ENCODE data around the gene POLD4.

POLD4 gene

GRCh38 chr11:67317888-67318555, 35.3 kb downstream of the POLD4 start:
- no peak for DNase-seq (ENCODE audit: low read depth in 2 of 2)

- peak; percentile 98 for DNase-seq (ENCODE audit: low read depth in 2 of 2)
Observed at GRCh38 chr11:67317205-67317887, 36.0 kb downstream of the POLD4 start.

GRCh38 chr11:67316882-67317204, 36.5 kb downstream of the POLD4 start:
- DNase-seq (ENCODE audit: low read depth in 2 of 2): no peak

- DNase-seq (ENCODE audit: low read depth in 2 of 2): no peak
Observed at GRCh38 chr11:67315325-67315909, 37.9 kb downstream of the POLD4 start.

GRCh38 chr11:67314218-67314617, 39.1 kb downstream of the POLD4 start:
- no peak for DNase-seq (ENCODE audit: low read depth in 2 of 2)

- no peak for DNase-seq (ENCODE audit: low read depth in 2 of 2)
Observed at GRCh38 chr11:67313125-67313890, 40.0 kb downstream of the POLD4 start.

GRCh38 chr11:67312187-67313021, 40.9 kb downstream of the POLD4 start:
- DNase-seq (ENCODE audit: low read depth in 2 of 2): no peak

GRCh38 chr11:67311556-67312082, 41.7 kb downstream of the POLD4 start:
- no peak for DNase-seq (ENCODE audit: low read depth in 2 of 2)

- no peak for DNase-seq (ENCODE audit: low read depth in 2 of 2)
Observed at GRCh38 chr11:67311051-67311555, 42.2 kb downstream of the POLD4 start.

GRCh38 chr11:67310246-67311050, 42.9 kb downstream of the POLD4 start:
- DNase-seq (ENCODE audit: low read depth in 2 of 2): no peak

GRCh38 chr11:67309661-67310061, 43.7 kb downstream of the POLD4 start:
- no peak for DNase-seq (ENCODE audit: low read depth in 2 of 2)

- no peak for DNase-seq (ENCODE audit: low read depth in 2 of 2)
Observed at GRCh38 chr11:67309166-67309565, 44.2 kb downstream of the POLD4 start.

GRCh38 chr11:67308031-67308866, 45.1 kb downstream of the POLD4 start:
- DNase-seq (ENCODE audit: low read depth in 2 of 2): no peak

GRCh38 chr11:67307545-67308001, 45.8 kb downstream of the POLD4 start:
- DNase-seq (ENCODE audit: low read depth in 2 of 2): no peak

- no peak for DNase-seq (ENCODE audit: low read depth in 2 of 2)
Observed at GRCh38 chr11:67306769-67307544, 46.4 kb downstream of the POLD4 start.

GRCh38 chr11:67304511-67305113, 48.7 kb downstream of the POLD4 start:
- DNase-seq (ENCODE audit: low read depth in 2 of 2): no peak

GRCh38 chr11:67303835-67304411, 49.4 kb downstream of the POLD4 start:
- no peak for DNase-seq (ENCODE audit: low read depth in 2 of 2)
